ENCODE data around the gene KCNK7.

- TF ChIP-seq CTCF (IDR thresholded peaks at IDR 0.05; ENCODE audit: poor library complexity) (no peak), EZH2phosphoT487 (IDR thresholded peaks at IDR 0.05; ENCODE audit: low read depth, severe bottlenecking, unreplicated experiment) (no peak)
These were observed 11.4 kb upstream of the KCNK7 start for GRCh38 chr11:65606876-65607613.

Measured in hepatocyte (in vitro differentiated cells).